Choroid plexus epithelial cell (primary cell): Measurements from ENCODE around the gene MED27.

Source experiments
- DNase-seq: peaks from one replicate; pipeline ENCODE4 v3.0.0-alpha.2; 2010; ENCODE audit warnings: low read depth
- H3K4me3 ChIP-seq: 2 replicates; pipeline ENCODE4 v1.5.1; 2011; ENCODE audit warnings: low read depth, mild to moderate bottlenecking, control low read depth, low read length, moderate library complexity
- TF ChIP-seq, protein P1 (sequence below): conservative IDR thresholded peaks from 2 replicates; pipeline ENCODE4 v1.5.1; 2011; ENCODE audit warnings: low read depth, mild to moderate bottlenecking, control low read depth, inconsistent platforms, low read length, moderate library complexity

The MED27 gene

DNA sequence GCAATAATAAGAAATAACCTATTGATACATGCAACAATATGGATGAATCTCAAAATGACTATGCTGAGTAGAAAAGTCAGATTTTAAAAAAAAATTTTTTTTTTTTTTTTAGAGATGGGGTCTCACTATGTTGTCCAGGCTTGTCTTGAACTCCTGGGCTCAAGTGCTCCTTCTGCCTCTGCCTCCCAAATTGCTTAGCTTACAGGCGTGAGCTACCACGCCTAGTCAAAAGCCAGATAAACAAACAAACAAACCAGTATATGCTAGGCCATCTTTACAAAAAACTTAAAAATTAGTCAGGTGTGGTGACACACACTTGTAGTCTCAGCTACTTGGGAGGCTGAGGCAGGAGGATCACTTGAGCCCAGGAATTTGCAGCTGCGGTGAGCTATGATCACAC lies 79.0 kb downstream of the MED27 start:
- TF ChIP-seq, protein P1, sequence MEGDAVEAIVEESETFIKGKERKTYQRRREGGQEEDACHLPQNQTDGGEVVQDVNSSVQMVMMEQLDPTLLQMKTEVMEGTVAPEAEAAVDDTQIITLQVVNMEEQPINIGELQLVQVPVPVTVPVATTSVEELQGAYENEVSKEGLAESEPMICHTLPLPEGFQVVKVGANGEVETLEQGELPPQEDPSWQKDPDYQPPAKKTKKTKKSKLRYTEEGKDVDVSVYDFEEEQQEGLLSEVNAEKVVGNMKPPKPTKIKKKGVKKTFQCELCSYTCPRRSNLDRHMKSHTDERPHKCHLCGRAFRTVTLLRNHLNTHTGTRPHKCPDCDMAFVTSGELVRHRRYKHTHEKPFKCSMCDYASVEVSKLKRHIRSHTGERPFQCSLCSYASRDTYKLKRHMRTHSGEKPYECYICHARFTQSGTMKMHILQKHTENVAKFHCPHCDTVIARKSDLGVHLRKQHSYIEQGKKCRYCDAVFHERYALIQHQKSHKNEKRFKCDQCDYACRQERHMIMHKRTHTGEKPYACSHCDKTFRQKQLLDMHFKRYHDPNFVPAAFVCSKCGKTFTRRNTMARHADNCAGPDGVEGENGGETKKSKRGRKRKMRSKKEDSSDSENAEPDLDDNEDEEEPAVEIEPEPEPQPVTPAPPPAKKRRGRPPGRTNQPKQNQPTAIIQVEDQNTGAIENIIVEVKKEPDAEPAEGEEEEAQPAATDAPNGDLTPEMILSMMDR: no peak
- DNase-seq: no peak

DNA sequence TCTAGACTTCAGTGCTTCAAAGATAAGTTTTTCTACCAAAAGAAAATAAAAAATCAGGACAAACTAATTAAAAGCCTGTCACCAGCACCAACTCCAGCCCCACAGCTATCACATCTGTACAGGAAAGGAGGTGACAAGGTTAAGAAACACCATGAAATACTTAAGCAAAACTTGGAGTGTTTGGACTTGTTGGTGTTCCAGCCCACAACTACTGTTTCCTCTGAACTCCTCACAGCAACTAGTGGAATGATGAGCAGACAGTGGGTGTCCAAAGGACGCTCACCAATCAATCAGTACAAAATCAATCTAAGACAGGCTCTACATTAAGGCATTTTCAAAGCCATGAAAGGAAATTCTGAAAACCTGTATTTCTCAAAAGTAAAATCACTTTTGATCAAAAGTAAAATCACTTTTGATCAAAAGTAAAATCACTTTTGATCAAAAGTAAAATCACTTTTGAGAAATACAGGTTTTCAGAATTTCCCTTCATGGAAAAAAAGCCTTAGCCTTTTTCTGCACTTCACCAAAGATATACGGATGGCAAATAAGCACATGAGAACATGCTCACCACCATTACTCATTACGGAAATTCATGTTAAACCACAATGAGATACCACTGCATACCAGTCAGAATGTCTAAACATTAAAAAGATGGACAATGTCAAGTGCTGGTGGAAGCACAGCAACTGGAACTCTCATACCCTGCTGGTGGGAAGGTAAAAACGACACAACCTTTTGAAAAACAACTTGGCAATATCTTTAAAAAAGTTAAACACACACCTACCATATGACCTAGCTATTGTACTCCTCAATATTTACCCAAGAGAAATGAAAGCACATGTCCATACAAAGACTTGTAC lies 79.7 kb downstream of the MED27 start:
- no peak overlapping the region for H3K4me3 ChIP-seq
- peak; percentile 91 for DNase-seq
- TF ChIP-seq, protein P1: peak; percentile 43

More for the DNA sequence above, 79.0 kb downstream of the MED27 start:
- H3K4me3 ChIP-seq: no peak overlapping the region

DNA sequence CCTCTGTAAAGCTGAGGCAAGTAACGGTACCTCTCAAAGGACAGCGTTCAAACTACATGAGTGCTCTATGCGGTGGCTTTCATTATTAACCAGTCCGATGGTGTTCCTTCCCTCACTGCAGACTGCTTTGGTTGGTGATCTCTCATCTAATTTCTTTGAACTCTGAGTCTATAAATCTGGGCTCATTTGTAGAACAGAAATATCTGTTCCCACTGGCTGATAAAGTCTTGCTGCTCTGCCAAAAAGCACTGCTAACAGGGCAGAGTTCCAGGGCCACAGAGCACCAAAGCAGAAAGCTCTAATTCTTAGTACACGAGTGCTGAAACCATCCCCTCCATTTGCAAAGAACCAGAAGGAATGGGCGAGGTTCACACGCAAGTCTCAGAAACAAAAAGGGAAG lies 81.9 kb downstream of the MED27 start:
- peak; percentile 61 for DNase-seq
- no peak overlapping the region for H3K4me3 ChIP-seq
- TF ChIP-seq, protein P1: no peak

DNA sequence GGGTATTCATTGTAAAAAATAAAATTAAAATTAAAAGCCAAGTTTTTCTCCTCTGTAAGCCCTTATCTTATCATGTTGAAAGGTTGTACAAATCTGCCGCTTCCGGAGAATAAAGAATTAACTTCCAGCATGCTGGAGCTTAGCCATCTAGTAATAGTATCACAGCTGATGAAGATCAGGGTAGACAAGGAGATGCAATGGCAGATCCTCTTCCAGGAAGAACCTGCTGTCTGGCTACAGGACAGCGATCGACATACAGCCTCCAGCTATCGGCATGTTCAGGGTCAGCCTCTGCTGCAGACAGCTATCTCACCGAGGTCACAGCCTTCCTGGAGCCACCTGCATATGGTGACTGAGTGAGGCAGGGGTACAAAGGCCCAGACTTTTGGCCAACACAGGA lies 82.6 kb downstream of the MED27 start:
- TF ChIP-seq, protein P1: no peak
- no peak overlapping the region for H3K4me3 ChIP-seq
- no peak for DNase-seq

DNA sequence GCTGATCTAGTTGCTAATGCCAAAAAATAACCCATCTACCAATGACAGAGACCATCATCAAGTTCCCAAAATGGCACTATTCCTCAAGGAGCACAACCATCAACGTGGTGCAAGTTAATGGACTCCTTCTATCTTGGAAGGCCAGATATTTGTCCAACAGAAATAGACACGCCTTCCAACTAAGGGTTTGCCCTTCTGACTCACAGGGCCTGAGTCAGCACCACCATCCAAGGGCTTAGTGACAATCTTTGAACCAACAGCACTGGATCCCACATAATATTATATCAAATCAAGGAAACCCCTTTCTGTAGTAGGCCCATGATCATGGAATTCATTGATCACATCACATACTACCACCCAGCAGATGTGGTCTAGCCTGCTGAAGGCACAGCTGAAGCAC lies 84.3 kb downstream of the MED27 start:
- TF ChIP-seq, protein P1: no peak
- no peak overlapping the region for H3K4me3 ChIP-seq
- DNase-seq: no peak

DNA sequence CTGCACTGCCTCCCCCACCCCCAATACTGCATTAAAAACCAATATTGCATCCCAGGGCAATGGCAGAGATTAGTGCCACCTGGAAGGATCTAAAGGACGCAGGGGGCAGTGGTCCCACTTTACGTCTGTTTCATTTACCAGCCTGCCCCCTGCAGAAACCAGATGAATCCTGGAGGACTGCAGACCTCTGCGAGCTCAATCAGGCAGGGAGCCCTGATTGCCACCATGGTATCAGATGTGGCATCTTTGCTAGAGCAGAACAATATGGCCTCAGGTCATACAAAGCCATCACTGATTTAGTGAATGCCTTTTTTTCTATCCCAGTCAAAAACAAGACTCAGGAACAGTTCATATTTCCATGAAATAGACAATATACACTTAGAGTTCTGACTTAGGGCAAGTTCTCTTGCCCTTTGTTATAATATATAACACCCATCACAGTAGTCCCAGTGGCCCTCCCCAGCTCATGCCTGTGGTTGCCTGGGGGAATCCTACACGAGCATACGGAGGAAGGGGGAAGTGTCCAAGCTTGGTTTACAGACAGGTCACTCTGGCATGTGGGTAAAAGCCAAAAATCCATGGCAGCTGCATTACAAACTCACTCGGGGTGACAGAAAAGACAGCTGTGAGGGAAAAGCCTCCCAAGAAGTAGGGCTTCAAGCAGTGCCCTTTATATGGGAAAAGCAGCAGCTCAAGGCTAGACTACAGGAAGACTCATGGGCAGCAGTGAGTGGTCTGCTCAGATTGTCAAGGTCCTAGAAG lies 85.1 kb downstream of the MED27 start:
- TF ChIP-seq, protein P1: no peak
- DNase-seq: no peak
- no peak overlapping the region for H3K4me3 ChIP-seq
